Fibroblast of lung (primary cell): Measurements from ENCODE around the gene NEGR1. TPM values are rescaled to one million over a fixed set of nuclear protein-coding genes. Genes with fewer than 3 reads are reported as not detected.

Experiments used
- DNase-seq, 2 donors: peaks; one replicate each; pipeline versions ENCODE4 v3.0.0 to v3.0.0-alpha.2; 2010; ENCODE audit warnings: low read depth in 2 of 2
- H2AFZ ChIP-seq: 2 replicates; pipeline ENCODE4 v1.5.1; 2012; ENCODE audit warnings: low read length, control low read depth, inconsistent platforms
- H3K27ac ChIP-seq: 2 replicates; pipeline ENCODE4 v1.5.1; 2011; ENCODE audit warnings: low read length, control low read depth; ENCODE audit not compliant: insufficient read depth
- H3K27me3 ChIP-seq: 2 replicates; pipeline ENCODE4 v1.5.1; 2011; ENCODE audit warnings: mild to moderate bottlenecking, low read length; ENCODE audit not compliant: control insufficient read depth, insufficient read depth
- H3K36me3 ChIP-seq: 2 replicates; pipeline ENCODE4 v1.5.1; 2011; ENCODE audit warnings: low read length; ENCODE audit not compliant: control insufficient read depth, insufficient read depth
- H3K4me1 ChIP-seq: 2 replicates; pipeline ENCODE4 v1.5.1; 2011; ENCODE audit warnings: low read length; ENCODE audit not compliant: control insufficient read depth, insufficient read depth; ENCODE audit errors: extremely low read depth
- H3K4me2 ChIP-seq: 2 replicates; pipeline ENCODE4 v1.5.1; 2011; ENCODE audit warnings: low read length, control low read depth; ENCODE audit not compliant: insufficient read depth; ENCODE audit errors: extremely low read depth
- H3K4me3 ChIP-seq, 4 experiments: fragments of 200-600 bp in 1 of 4; sonication (generic) in 1 of 4; replicated peaks in 1 of 4; 2 replicates each; pipeline ENCODE4 v1.5.1; 2011 to 2016; ENCODE audit warnings: low read length in 4 of 4, low read depth in 3 of 4, mild to moderate bottlenecking in 3 of 4, control low read depth in 2 of 4, inconsistent platforms in 1 of 4, mixed read lengths in 1 of 4; ENCODE audit not compliant: insufficient read depth in 1 of 4; ENCODE audit errors: control extremely low read depth in 1 of 4
- H3K79me2 ChIP-seq: 2 replicates; pipeline ENCODE4 v1.5.1; 2012; ENCODE audit warnings: mild to moderate bottlenecking, low read length, inconsistent platforms; ENCODE audit not compliant: control insufficient read depth, insufficient read depth
- H3K9ac ChIP-seq: 2 replicates; pipeline ENCODE4 v1.5.1; 2011; ENCODE audit warnings: mild to moderate bottlenecking, low read length, control low read depth; ENCODE audit not compliant: insufficient read depth
- H3K9me3 ChIP-seq: 2 replicates; pipeline ENCODE4 v1.5.1; 2012; ENCODE audit warnings: low read depth, low read length; ENCODE audit not compliant: control insufficient read depth, insufficient read depth
- H4K20me1 ChIP-seq: 2 replicates; pipeline ENCODE4 v1.5.1; 2011; ENCODE audit warnings: low read length; ENCODE audit not compliant: control insufficient read depth, insufficient read depth; ENCODE audit errors: extremely low read depth
- EZH2 ChIP-seq: IDR thresholded peaks from 2 replicates; pipeline ENCODE4 v1.5.1; 2012; ENCODE audit warnings: low read length, control low read depth, mild to moderate bottlenecking; ENCODE audit errors: missing control alignments
- polyA plus RNA-seq, 2 donors: library from polyadenylated mRNA; depleted of rRNA in 1 of 2; stranded (reverse) in 1 of 2; unstranded in 1 of 2; fragments of >200 nt; gene quantifications; 2 replicates each; pipeline ENCODE4 v1.2.1, GENCODE V29; 2011 to 2012; ENCODE audit warnings: missing spikeins in 1 of 2
- total RNA-seq: library from RNA; depleted of rRNA; stranded (reverse); fragments of >200 nt; gene quantifications from 2 replicates; pipeline ENCODE4 v1.2.1, GENCODE V29; 2014
- TF ChIP-seq, protein P1 (sequence below), 2 donors: IDR thresholded peaks in 1 of 2; conservative IDR thresholded peaks in 1 of 2; 1 replicate in 1 of 2; 2 replicates in 1 of 2; pipeline ENCODE4 v1.5.1; 2011 to 2012; ENCODE audit warnings: low read length in 2 of 2, control low read depth in 1 of 2, inconsistent platforms in 1 of 2, low read depth in 1 of 2, mild to moderate bottlenecking in 1 of 2

The NEGR1 gene
- total and polyA plus RNA-seq, 2 donors (not counting 1 experiment from before 2014, with no cell fraction given), result 3.1 to 9.4 TPM

DNA sequence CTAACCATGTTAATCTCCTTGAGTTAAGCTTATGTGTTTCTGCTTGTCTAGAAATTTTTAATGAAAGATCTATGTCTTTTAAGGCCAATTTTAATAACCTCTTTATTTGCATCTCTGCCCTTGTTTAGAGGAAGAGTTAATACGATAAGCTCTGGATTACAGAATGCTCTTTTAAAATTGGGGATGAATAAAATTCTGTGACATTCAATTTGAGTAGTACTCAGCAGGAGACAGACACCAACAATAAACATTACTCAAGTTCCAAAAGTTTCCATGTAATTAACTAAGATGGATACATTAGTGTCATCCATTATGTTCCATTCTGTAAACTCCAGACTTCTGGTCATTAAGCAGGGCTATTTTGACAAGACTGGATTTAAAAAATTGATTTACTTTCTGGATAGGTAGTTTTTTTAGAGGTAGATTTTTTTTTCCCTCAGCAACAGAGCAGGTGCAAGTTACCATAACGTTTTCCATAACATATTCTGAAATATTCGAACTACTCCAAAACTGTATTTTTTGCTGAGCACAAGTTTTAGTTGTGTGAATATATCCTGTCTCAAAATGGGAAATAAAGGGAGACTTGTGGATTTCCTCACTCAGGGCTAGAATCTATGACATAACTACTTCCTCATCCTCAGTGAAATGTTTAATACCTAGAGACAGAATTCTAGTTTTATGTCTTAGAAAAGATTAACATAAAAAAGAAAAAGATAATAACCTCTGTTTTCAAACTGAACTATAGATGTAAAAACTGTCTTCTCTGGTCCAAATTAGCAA is 221.7 kb downstream of the NEGR1 start:
- no peak overlapping the region for H3K4me2 ChIP-seq
- no peaks in the 10 kb centered on the region for H3K4me1 ChIP-seq
- no peak for DNase-seq
- TF ChIP-seq, protein P1, sequence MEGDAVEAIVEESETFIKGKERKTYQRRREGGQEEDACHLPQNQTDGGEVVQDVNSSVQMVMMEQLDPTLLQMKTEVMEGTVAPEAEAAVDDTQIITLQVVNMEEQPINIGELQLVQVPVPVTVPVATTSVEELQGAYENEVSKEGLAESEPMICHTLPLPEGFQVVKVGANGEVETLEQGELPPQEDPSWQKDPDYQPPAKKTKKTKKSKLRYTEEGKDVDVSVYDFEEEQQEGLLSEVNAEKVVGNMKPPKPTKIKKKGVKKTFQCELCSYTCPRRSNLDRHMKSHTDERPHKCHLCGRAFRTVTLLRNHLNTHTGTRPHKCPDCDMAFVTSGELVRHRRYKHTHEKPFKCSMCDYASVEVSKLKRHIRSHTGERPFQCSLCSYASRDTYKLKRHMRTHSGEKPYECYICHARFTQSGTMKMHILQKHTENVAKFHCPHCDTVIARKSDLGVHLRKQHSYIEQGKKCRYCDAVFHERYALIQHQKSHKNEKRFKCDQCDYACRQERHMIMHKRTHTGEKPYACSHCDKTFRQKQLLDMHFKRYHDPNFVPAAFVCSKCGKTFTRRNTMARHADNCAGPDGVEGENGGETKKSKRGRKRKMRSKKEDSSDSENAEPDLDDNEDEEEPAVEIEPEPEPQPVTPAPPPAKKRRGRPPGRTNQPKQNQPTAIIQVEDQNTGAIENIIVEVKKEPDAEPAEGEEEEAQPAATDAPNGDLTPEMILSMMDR (conservative IDR thresholded peaks at IDR 0.05 in 1 of 2, IDR thresholded peaks at IDR 0.05 in 1 of 2; ENCODE audit: low read depth in 1 of 2, low read length in 2 of 2), result no peak
- no peak for TF ChIP-seq EZH2
- no peaks in the 10 kb centered on the region for H3K36me3 ChIP-seq
- no peaks in the 10 kb centered on the region for H3K27me3 ChIP-seq
- no peaks in the 10 kb centered on the region for H4K20me1 ChIP-seq
- no peaks in the 10 kb centered on the region for H3K79me2 ChIP-seq
- H2AFZ ChIP-seq, result no peak overlapping the region
- no peak overlapping the region for H3K4me3 ChIP-seq
- no peak overlapping the region for H3K27ac ChIP-seq
- H3K9me3 ChIP-seq, result no peaks in the 10 kb centered on the region
- H3K9ac ChIP-seq, result no peak overlapping the region

DNA sequence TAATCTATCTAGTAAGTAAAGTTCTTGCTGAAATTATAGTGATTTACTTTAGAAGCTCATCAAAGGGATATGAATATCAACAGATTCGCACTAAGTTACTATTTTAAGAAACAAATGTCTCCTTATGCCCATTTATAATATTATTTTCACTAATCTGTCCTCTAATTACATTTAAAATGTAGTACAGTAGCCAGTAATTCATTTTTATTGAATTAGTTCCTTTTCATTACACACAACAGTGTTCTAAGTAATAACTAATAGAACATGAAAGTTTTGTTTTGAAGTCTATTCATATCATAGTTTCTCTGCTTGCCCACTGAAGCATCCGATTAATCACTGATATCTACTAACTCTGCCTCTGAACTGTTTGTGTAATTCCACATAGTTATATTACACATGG is 225.8 kb downstream of the NEGR1 start:
- Histone ChIP-seq H3K4me1 (no peaks in the 10 kb centered on the region), H3K79me2 (no peaks in the 10 kb centered on the region), H3K27me3 (no peaks in the 10 kb centered on the region), H3K9me3 (no peaks in the 10 kb centered on the region), H4K20me1 (no peaks in the 10 kb centered on the region), H2AFZ (no peak overlapping the region), H3K9ac (no peak overlapping the region), H3K36me3 (no peaks in the 10 kb centered on the region), H3K27ac (no peak overlapping the region), H3K4me3 (no peak overlapping the region), H3K4me2 (no peak overlapping the region)
- TF ChIP-seq, protein P1 (conservative IDR thresholded peaks at IDR 0.05 in 1 of 2, IDR thresholded peaks at IDR 0.05 in 1 of 2; ENCODE audit: low read depth in 1 of 2, low read length in 2 of 2), result no peak
- no peak for TF ChIP-seq EZH2
- DNase-seq, result no peak

DNA sequence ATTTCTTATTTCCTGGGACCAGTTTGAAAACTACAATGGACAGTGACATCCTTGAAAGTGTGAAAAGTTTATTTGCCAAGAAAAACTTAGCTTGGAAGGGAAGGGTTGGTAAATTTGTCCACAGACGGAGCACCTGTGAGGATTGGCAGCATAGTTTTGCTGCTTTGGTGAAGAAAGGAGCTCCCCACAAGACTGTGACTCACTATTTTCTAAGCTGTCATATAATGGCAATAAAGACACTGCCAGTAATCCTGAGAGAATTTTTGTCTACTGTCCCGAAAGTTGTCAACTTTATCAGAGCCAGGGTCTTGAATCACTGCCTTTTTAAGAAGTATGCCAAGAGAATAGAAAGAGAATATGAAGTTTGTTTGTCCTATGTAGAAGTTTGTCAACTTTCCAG is 230.8 kb downstream of the NEGR1 start:
- H2AFZ ChIP-seq, result no peak overlapping the region
- H3K4me1 ChIP-seq, result no peaks in the 10 kb centered on the region
- no peak overlapping the region for H3K4me2 ChIP-seq
- no peaks in the 10 kb centered on the region for H3K9me3 ChIP-seq
- no peaks in the 10 kb centered on the region for H3K36me3 ChIP-seq
- TF ChIP-seq EZH2, result no peak
- TF ChIP-seq, protein P1 (conservative IDR thresholded peaks at IDR 0.05 in 1 of 2, IDR thresholded peaks at IDR 0.05 in 1 of 2; ENCODE audit: low read depth in 1 of 2, low read length in 2 of 2), result no peak
- H3K4me3 ChIP-seq, result no peak overlapping the region
- peak in 1 of 2 donors; percentile 34 for DNase-seq
- H4K20me1 ChIP-seq, result no peaks in the 10 kb centered on the region
- H3K27me3 ChIP-seq, result no peaks in the 10 kb centered on the region
- no peak overlapping the region for H3K9ac ChIP-seq
- no peak overlapping the region for H3K27ac ChIP-seq
- no peaks in the 10 kb centered on the region for H3K79me2 ChIP-seq
